GM18517 (cell line): ENCODE data around the gene CEP295NL.
"Not testable (repeated sequence)": the region's sequence is repeated elsewhere in the genome, so short reads cannot be mapped to it uniquely, and the experiment has no call there.

Experiments used
- ATAC-seq: cut with Tn5 transposase; IDR thresholded peaks from one replicate; pipeline ENCODE4 v1.9.1; 2021; ENCODE audit warnings: mild to moderate bottlenecking, moderate library complexity; ENCODE audit not compliant: unreplicated experiment

CEP295NL gene

GRCh38 chr17:78889531-78889930, 13.5 kb downstream of the CEP295NL start:
- ATAC-seq = no peak

DNA sequence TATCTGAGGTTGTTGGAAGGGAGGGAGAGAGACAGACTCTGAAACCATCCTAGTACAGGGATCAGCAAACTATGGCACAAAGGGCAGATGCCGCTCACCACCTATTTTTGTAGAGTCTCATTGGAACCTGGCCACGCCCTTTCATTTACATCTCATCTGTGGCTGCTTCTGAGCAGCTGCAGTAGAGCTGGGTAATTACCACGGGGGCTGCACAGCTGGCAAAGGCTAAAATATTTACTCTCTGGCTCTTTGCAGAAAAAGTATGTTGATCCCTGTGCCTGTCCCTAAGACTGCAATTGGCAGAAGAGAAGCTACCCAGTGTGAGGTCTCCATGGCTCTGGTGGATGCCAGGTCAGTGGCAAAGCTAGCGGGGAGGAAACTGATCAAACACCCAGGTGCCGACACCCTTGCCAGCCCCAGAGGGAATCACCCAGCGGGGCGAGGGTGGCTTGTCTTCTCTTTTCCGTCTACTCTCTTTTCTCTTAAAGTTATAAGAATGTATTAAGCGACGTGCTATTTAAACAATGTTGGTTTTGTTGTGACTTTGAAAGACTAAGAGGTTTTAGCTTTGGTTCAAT, 14.0 kb downstream of the CEP295NL start:
- no peak for ATAC-seq

- ATAC-seq = no peak
These were observed 16.0 kb downstream of the CEP295NL start for GRCh38 chr17:78886954-78887353.

DNA sequence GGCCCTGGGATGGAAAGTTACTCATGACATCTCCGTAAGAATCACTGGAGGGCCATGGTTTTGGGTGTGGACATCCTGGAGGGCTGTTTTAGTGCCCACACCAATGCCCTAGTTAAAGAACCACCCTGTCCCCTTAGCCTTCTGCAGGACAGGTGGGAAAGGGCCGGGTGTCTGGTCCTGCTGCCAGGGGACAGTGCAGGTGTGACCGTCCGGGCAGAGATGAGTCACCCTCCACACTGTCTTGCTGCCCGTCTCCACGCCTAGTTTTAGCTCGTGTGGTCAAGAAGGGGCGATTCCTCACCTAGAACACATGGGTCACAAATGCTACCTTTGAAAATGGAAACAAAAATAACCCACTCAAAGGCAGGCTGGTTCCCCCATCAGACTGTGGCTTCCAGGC, 17.0 kb downstream of the CEP295NL start:
- ATAC-seq = no peak

DNA sequence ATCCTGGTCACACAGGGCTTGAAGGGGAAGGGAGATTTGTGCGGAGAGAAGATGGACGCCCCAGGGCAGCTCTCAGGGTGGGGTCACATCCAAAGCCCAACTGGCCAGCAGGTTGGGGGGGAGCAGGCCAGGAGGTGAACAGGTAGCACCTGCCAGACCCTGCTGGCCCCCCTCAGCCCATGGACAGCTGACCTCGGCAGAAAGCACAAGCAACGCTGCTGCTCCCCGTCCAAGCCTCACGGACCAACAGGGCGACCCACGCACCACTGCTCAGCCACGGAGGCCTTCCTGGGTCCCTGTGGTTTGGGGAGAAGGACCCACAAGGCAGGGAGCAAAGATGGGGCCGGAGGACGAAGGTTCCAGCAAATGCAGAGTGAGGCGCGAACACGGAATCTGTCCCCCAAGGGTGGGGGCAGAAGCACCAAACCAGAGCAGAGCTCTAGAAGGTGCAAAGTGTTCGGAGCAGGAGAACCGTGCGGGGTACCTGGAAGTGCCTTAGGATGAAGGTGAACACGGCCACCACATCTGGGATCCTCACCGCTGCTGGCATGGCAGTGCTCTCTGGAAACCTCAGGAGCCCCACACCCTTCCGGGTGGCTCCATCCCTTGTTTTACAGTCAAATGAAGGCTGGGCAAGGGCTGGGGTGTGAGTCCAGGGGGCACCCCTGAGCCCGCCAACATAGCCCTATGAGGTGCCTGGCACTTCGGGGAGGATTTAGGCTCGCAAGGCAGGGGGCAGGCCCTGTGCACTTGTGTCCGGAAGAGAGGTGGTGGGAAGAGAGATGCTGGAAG, 17.9 kb downstream of the CEP295NL start:
- ATAC-seq = no peak

DNA sequence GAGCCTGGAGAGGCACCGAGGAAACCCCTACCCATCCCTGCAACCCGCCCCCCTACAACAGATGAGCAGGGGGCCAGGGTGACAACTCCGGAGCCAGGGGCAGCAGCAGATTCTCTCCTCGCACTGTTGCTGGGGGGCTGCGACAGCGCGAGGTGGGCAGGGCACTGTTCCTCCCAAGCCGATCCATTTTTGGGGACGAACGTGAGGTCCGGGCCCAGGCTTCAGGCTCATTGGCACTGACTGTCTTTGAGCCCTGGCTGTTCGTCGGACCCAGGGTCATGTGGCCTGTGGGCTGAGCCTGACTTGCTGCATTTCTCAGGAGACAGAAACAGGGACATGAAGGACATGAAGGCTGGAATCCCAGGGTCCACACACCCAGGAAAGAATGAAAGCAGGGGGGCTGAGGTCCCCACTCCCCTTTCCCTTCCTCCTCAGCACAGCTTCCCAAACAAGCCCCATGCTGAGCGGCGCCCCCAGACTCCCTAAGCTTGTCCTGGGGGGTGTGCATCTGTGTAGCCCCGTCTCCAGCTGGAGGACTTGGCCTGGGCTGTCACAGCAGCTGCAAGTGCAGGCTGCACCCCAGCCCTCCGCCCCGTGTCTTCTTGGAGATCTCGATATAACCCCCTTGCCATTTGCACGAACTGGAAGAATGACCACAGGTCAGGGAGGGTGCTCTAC, 18.7 kb downstream of the CEP295NL start:
- ATAC-seq = no peak

DNA sequence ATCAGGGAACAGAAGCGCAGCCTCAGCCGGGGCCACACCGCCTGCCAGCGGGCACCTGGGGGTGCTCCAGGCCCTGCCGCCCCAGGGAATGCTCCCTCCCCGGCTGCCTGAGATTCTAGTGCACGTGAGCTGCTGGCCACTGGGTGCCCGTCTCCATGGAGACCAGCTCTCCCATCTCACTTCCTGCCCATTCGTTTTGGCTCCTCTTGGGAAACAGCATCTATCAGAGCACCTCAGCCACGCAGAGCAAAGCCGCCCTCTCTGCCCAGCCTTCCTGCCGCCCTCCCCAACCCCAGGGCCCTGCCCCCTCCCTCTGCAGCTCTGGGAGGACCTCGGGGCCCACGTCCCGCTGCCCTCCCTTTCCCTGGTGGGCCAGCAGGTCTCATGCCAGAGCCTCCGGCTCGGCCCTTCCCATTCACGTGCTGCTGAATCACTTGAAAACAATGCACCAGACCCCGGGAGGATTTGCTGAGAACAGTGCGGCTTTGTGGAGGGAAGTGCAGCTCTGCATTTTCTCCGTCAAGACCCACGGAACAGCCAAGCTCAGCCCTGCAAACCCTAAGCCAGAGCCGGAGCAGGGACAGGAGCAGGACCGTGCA, 19.4 kb downstream of the CEP295NL start:
- no peak for ATAC-seq

DNA sequence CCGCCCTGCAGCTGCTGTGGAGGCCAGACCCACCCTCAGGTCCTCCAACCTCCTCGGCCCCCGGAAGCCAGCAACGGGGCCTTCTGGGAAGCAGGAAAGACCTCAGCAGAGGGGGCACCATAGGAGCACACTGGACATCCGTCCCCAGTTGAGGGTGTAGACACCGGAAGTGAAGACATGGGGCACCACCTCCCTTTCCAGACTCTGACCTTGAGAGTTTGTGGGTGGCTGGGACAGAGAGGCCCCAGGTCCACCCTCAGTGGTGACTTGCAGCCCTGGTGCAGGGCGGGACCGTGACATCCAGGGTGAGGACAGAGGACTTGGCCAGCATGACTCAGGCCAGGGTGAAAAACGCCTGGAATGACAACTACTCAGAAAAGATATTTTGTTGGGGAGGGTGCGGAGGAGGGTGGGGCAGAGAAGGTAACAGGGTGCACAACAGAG, 19.9 kb downstream of the CEP295NL start:
- no peak for ATAC-seq

DNA sequence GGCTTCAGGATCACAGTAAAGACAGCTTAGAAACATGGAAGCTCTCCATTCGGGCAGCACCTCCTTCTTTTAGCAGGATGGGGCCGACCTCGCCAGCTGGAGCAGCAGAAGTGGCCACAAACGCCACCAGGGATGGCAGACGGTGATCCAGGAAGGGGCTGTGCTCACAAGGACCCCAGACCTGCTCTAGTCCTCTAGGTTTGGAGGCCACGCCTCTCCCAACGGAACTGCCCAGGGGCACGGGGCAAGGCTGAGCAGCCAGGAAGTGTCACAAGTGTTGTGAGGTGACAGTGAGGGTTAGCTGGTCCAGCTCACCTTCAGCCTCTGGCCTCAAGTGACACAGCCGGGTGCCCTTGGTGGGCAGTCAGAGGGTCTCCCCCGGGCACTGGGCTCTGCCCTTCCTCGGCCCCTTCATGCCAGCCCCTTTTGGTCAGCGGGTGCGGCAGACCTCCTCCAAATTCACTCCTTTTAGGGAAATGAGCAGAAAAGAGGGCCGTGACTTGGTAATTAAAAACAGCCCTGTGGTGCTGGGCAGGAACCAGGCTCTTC, 20.4 kb downstream of the CEP295NL start:
- no peak for ATAC-seq

- no peak for ATAC-seq
These were observed 23.3 kb downstream of the CEP295NL start for GRCh38 chr17:78879635-78880186.

DNA sequence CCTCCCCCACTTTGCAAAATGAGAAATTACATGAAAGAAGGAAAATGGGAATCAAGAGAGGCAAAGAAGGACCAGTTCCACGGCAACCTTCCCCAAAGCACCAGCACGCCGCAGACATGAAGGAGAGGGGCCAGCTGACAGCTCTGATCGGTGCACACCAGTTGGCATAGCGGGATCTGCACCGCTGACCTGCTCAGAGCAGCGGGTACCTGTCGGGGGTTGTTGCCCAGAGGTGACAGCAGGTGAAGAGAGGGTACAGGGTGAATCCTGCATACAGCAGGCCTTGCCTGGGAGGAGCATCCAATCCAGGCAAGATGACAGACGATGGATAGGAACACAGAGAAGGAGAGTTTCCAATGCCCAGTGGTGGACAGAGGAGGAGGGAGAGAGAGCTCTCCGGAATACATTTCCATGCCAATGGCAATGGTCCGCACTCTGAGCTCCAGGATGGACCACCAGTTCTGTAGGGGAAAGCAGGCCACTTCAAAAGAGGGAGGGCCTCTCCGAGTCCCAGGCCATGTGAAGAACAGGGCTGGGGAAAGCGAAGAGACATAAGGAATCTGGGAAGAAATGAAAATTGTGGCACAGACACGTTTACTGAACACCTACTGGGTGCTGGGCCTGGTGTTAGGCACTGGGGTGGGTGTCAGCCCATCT, 24.0 kb downstream of the CEP295NL start:
- no peak for ATAC-seq

DNA sequence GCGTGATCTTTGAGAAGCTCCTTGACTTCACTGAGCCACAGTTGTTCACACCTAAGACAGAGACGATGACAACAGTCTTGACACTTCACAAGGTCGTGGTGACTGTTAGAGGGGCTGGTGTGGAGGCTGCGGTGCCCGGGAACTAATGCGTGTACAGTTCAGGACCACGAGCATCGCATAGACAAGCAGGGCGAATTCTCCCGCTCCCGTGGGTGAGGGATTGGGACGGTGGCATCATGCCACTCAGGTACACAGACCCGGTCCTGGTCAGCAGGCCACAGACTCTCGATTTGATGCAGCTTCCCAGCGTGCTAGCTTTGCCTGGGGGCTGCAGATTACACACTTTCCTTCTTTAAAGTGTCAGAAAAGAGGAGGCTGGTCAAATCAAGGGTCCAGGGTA, 24.7 kb downstream of the CEP295NL start:
- no peak for ATAC-seq

GRCh38 chr17:78876954-78877517, 26.0 kb downstream of the CEP295NL start:
- not testable (repeated sequence) for ATAC-seq

GRCh38 chr17:78876094-78876597, 26.9 kb downstream of the CEP295NL start:
- ATAC-seq = no peak

DNA sequence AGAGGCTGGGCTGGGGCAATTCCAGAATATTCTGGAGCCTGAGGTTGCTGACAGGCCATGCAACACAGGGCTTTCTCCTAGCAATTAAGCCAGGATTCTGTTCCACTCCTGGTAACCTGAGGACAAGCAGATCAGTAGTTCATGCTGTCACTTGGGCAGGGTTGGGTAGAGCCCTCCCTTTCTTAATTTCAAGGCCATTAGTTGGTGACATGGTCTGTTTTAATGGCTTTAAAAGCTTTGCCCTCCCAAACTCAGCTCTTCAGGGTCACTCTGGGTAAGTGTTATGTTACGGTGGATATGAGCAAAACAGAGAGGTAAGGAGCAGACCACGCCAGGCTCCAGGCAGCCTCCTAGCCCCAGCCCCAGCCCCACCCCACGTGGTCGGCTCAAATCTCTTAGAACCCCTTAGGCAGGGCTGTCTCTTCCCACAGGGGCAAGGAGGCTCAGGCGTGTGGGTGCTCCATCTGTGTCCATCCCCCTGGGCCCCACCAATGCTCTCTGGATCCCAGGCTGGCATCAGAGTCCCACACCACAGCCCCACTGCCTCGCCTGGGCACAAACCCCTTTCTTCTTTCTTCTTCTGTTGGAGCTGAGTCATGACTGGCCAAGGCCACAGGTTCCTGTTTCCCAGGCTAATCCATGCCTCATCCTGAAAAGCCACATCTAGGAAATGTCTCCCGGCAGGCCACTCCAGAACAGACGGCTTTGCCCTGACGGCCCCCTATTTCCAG, 27.5 kb downstream of the CEP295NL start:
- ATAC-seq = no peak

- ATAC-seq = no peak
These were observed 29.3 kb downstream of the CEP295NL start for GRCh38 chr17:78873519-78874340.

- ATAC-seq = no peak
These were observed 30.5 kb downstream of the CEP295NL start for GRCh38 chr17:78872486-78872885.

GRCh38 chr17:78870621-78871020, 32.4 kb downstream of the CEP295NL start:
- ATAC-seq = no peak
